ENCODE data around the gene MAML2.

Gene MAML2

GRCh38 chr11:96342961-96343711 is at the start of gene MAML2:
TSS of gene MAML2 (minus strand) at chr11:96343195. CDS start at chr11:96341895, 1,300 bp downstream.
- peak; percentile 89 for DNase-seq (ENCODE audit: low spot score)
- peak; percentile 89 for TF ChIP-seq CTCF (IDR thresholded peaks at IDR 0.05; ENCODE audit: extremely low read depth, missing control alignments)

GRCh38 chr11:96391698-96392307 is 48.8 kb upstream of the MAML2 start:
- no peak for TF ChIP-seq CTCF (IDR thresholded peaks at IDR 0.05; ENCODE audit: extremely low read depth, missing control alignments)
- DNase-seq (ENCODE audit: low spot score): no peak

- DNase-seq (ENCODE audit: low spot score): no peak
- no peak for TF ChIP-seq CTCF (IDR thresholded peaks at IDR 0.05; ENCODE audit: extremely low read depth, missing control alignments)
Measured at GRCh38 chr11:96390488-96390792, 47.4 kb upstream of the MAML2 start.

GRCh38 chr11:96389720-96390487 is 46.9 kb upstream of the MAML2 start, which contains the start of the genes CCDC82 and JRKL:
TSS of gene CCDC82 (minus strand) at chr11:96389912. CDS start at chr11:96384747, 5,165 bp downstream.
TSS of gene JRKL (plus strand) at chr11:96390013. CDS start at chr11:96390650, 637 bp downstream.
- TF ChIP-seq CTCF (IDR thresholded peaks at IDR 0.05; ENCODE audit: extremely low read depth, missing control alignments): no peak
- peak; percentile 94 for DNase-seq (ENCODE audit: low spot score)

- no peak for TF ChIP-seq CTCF (IDR thresholded peaks at IDR 0.05; ENCODE audit: extremely low read depth, missing control alignments)
Measured at GRCh38 chr11:96388891-96389719, 46.1 kb upstream of the MAML2 start.

GRCh38 chr11:96385187-96385586 is 42.2 kb upstream of the MAML2 start:
- DNase-seq (ENCODE audit: low spot score): no peak
- TF ChIP-seq CTCF (IDR thresholded peaks at IDR 0.05; ENCODE audit: extremely low read depth, missing control alignments): no peak

More at GRCh38 chr11:96388891-96389719, 46.1 kb upstream of the MAML2 start:
- no peak for DNase-seq (ENCODE audit: low spot score)

Measured in GM20000 (cell line).